ENCODE results near the gene AKT1.
"Not testable (repeated sequence)": the region's sequence is repeated elsewhere in the genome, so short reads cannot be mapped to it uniquely, and the experiment has no call there.

Gene AKT1

DNA sequence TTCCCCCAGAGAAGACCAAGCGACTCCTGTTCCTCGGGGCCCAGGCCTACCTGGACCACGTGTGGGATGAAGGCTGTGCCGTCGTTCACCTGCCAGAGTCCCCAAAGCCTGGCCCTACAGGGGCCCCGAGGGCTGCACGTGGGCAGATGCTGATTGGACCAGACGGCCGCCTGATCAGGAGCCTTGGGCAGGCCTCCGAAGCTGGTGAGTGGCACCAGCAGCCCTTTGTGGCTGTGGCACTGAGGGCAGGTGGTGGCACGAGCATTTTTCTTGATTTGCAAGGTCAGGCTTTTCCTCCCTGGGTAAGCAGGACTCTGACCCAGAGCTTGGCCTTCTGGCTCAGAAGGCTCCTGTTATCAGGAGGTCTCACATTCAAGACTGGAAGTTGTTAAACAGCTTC, 39.9 kb downstream of the AKT1 start:
- DNase-seq (ENCODE audit: low spot score) (no peak), FAIRE-seq (no peak)

DNA sequence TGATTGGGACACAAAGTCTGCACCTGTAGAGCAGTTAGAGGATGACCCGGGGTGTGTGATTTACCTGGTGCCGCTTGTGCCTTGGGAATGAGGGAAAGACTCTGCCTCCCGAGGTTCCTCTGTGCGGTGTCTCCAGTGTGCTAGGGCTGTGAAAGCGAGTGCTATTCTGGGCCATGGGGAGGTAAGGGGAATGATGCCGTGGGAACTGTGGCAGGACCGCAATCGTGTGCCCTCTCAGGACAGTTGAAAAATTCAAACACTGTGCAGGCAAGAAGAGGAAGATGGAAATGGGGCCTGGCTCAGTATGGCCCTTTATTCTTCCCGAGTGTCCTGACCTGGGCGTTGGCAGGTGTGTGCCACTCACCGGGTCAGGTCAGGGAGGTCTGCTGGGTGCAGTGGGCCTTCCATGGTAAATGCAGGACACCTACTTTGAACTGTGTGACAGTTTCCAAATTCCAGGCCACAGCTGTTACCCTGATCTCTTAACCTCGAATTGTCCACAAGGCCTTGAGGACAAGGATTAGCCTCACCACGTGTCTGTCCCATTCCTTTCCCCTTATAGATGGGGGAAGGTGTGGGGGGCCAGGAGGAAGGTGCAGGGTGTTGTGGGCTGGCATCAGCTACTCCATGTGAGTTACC, 41.2 kb downstream of the AKT1 start:
- FAIRE-seq = no peak

DNA sequence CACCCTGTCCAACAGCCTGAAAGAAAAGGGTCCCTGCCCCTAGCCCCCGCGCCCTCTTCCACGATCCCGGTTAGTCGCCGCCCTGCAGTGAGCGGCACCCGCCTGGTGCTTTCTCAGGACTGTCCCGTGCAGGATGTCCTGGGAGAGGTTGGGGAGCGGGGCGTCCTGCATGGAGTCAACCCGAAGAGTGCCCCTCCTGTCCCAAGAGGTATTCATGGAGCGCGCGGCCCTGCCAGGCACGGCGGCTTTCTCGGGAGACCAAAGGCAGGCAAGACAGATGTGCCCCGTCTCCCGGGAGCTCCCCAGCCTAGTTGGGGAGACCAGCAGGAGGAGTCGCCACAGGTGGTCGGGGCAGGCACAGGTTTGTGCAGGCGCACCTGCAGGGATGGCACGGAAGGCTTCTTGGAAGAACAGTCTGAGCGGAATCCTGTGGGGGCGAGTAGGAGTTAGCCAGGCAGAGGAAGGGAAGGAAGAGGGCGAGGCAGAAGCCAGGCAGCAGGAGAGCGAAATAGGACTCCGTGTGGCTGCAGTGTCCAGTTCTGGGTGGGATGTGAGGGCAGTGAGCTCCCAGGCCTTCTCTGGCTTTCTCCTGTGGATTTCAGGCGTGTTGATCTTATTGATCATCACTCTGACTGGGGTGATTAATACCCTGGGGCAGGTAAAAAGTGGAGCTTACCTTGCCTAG, 41.9 kb downstream of the AKT1 start:
- DNase-seq (ENCODE audit: low spot score) (no peak), FAIRE-seq (no peak)

More for the DNA sequence above, 41.2 kb downstream of the AKT1 start:
- DNase-seq (ENCODE audit: low spot score) = no peak

DNA sequence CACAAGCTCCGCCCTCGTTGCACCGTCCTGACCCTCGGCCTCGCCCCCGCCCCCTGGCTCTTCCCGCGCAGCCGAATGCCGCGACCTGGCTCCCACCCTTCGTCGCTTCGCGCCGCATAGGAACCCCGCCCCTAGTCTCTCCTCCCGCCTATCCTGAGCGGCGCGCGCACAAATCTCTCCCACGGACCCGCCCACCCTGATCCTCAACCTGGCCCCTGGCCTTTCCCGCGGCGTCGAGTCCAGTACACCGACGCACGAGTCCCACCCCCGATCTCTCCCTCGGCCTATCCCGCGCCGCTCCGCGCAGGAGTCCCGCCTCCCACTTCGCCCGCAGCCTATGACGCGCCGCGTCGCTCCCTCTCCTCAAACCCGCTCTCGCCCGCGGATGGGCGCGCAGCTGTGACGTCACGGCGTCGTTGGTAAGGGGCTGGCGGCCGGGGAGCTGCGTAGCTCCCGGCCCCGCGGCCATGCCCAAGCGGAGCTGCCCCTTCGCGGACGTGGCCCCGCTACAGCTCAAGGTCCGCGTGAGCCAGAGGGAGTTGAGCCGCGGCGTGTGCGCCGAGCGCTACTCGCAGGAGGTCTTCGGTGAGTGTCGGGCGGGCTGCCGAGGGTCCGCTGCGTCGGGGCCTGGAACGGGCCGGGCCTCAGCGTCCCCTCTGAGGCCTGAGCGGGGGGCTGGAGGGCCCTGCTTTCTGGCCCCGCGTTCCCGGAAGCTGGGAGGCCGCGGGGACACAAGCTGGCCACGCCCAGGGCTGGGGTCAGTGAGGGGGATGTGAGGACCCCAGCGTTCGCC, 42.6 kb downstream of the AKT1 start, which contains the start of gene SIVA1:
Gene SIVA1 (plus strand): TSS at position 413 of the 793 bp plus-strand sequence. CDS start 55 bp downstream, at position 468.
- peak; percentile 89 for DNase-seq (ENCODE audit: low spot score)
- FAIRE-seq = peak; percentile 27

DNA sequence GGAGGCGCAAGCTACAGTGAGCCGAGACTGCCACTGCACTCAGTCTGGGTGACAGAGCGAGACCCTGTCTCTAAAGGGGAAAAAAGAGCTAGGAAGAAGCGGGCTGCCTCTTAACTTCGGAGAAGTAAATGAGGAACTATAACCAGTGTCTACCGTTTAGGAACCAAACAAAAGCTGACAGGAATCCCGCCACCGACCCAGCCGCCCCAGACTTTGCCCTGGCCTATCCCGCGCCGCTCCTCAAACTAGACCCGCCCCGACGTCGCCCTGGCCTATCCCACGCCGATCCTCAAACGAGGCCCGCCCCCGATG, 43.2 kb downstream of the AKT1 start:
- no peak for DNase-seq (ENCODE audit: low spot score)
- FAIRE-seq = no peak

DNA sequence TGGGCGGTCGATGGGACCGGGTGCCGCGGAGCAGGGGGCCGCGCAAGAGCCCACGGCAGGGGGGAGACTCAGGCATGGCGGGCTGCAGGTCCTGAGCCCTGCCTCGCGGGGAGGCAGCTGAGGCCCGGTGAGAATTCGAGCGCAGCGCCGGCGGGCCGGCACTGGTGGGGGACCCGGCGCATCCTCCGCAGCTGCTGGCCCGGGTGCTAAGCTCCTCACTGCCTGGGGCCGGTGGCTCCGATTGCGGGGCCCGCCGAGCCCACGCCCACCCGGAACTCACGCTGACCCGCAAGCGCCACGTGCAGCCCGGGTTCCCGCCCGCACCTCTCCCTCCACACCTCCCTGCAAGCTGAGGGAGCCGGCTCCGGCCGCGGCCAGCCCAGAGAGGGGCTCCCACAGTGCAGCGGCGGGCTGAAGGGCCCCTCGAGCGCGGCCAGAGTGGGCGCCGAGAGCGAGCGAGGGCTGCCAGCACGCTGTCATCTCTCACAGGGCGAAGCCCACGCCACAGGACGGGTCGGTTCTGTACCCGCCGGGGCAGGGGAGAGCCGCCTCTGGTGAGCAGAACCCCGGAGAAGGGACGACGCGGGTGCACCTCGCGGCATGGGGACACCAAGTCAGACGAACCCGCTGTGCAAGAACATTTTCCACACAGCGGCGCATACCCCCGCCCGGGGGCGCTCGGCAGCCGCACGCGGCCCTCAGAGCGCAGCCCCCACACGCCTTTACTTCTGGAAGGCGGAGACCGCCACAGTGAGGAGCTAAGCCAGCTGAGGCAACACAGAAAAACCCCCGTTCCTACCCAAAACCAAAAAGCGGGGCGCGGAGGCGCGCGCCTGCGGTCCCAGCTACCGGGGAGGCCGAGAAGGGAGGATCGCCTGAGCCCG, 43.8 kb downstream of the AKT1 start:
- no peak for DNase-seq (ENCODE audit: low spot score)
- no peak for FAIRE-seq

DNA sequence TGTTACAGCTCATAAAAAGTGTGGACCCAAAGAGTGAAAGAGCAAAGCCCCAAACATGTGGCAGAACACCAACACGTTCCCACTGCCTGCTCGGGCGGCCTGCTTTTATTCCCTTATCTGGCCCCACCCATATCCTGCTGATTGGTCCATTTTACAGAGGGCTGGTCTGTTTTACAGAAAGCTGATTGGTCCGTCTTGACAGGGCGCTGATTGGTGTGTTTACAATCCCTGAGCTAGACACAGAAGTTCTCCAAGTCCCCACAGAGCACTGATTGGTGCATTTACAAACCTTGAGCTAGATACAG, 44.8 kb downstream of the AKT1 start:
- FAIRE-seq; DNase-seq (ENCODE audit: low spot score): not testable (repeated sequence)

DNA sequence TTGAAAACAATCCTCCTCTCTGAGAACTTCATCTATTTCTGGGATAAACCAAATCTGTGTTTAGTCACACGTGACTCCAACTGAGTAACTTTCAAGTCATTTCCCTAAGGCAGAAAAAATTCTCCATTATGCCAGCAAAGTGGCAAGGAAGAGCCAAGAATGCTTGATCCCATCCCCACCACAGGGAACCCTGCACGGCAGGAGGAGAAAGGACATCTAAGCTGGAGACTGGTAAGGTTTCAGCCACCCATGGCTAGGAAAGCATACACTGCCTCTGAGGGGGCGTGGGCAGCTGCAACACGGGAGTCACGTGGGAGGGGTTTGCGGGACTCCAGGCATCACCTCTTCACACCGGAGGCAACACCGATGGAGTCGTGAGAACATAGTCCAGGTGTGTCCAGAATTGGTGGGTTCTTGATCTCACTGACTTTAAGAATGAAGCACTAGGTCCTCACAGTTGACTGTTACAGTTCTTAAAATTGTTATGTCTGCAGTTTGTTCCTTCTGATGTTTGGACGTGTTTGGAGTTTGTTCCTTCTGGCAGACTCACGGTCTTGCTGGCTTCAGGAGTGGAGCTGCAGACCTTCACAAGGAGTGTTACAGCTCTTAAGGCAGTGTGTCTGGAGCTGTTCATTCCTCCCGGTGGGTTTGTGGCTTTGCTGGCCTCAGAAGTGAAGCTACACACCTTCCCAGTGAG, 45.3 kb downstream of the AKT1 start:
- no peak for FAIRE-seq

DNA sequence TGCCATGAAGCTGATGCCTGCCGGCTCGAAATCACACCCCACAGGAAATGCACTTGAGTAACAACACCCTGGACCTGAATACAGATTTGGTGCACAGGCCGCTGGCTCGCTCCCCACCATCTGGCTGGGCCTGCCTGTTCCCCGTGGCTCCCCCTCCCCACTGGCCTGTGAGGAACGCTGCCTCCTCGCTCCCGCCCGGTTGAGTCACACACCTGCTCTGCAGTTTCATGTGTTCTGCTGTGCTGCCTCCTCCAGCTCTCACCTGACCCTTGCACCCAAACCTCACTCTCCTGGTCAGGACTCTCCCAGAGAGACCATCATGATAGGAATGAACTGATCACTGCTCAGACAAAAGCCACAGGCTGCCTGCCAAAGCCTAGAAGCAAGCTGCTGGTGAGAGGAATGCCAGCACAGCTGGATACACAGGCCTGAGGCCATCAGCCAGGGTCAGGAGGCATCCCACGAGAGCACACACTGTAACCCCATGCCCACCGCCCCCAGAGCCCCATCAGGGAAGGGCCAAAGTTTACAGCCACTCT, 46.4 kb downstream of the AKT1 start:
- no peak for FAIRE-seq
- DNase-seq (ENCODE audit: low spot score) = no peak

More for the DNA sequence above, 45.3 kb downstream of the AKT1 start:
- no peak for DNase-seq (ENCODE audit: low spot score)

DNA sequence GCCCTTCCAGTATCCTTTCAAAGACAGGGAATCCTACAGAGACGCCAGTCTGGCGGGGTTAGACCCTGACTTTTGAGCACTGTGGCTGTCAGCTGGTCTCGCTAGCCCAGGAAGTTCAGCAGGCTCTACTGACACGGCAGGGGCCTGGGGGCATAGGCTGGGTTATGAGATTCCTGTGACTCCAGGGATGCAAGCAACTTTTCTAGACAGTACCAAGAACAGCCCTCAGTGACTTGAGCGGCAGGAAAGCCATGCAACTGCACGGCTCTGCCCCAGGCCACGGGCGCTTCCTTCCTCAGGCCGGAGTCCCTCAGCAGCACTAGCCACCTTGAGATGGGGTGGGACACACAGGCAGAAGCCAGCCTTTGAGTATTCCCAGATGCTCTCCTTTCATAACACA, 47.7 kb downstream of the AKT1 start:
- DNase-seq (ENCODE audit: low spot score) (no peak), FAIRE-seq (no peak)

DNA sequence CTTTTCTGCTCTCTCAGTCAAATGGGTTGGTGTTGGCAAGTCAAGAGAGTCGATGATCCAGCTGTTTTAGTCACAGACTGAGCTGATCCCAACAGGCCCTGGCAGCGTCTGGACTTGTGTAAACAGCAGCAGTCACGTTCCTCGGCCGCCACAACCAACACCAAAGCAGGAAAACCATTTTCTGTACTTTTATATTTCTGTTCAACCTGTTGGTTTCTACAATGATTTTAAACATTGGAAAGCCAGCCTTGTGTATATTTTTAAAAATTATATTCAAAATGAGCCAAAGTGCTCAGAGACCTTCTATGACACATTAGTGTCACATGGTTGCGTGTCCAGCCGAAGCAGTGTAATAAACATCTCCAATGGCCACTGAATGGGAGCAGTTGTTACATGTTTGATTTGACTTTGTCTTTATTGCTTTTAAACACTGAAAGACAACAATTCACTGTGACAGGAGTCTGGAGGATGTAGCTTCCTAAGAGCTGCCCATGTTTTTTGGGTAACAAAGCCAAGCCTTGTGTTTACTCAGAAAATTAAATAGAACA, 48.5 kb downstream of the AKT1 start:
- FAIRE-seq = no peak

DNA sequence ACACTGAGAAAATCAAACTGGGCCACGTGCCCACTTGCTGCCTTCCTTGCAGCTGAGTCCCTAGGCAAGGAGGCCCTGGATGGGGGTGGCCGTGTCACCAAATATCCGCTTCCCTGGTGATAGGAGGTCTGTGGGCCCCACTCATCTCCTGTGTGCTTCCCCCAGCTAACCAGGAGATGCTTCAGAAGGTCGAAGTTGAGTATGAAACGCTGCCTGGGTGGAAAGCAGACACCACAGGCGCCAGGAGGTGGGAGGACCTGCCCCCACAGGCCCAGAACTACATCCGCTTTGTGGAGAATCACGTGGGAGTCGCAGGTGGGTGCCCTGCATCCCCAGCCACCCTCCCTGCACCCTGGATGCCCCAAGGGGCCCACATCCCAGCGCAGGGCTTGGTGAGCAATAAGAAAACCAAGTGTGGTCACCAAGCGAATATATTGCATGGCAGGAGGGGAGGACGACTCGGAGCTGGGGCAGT, 49.4 kb downstream of the AKT1 start:
- DNase-seq (ENCODE audit: low spot score) (no peak), FAIRE-seq (no peak)

More for the DNA sequence above, 48.5 kb downstream of the AKT1 start:
- DNase-seq (ENCODE audit: low spot score) = no peak

DNA sequence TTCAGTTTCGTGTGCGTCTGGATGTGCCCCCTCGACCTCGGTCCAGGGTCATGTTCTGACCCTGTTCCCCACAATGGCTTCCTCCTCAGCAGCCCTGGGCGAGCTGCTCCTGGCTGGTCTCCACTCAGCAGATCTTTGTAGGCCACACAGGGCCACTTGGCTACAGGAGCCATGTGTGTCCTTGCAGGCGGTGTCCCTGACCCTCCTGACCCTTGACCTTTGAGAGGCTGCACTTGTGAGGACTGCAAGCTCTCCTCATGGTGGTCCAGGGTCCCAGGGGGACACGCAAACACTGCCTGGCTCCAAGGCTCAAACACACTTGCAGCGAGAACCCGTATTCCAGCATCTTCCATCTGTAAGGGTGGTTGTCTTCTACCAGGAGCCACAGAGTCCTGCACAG, 50.1 kb downstream of the AKT1 start:
- DNase-seq (ENCODE audit: low spot score) (no peak), FAIRE-seq (no peak)

DNA sequence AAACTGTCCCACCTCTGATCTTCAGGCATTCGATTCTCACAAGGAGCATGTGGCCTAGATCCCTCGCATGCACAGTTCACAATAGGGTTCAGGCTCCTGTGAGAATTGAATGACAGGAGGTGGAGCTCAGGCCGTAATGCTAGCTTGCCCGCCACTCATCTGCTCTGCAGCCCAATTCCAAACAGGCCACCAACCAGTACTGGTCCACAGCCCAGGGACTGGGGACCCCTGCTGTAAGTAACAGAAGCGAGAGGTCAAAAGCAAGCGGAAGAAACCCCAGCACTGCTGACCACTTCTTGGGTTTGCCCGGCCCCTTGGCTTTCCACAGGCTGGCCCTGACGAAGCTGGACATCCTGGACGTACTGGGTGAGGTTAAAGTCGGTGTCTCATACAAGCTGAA, 51.1 kb downstream of the AKT1 start:
- no peak for DNase-seq (ENCODE audit: low spot score)
- no peak for FAIRE-seq

DNA sequence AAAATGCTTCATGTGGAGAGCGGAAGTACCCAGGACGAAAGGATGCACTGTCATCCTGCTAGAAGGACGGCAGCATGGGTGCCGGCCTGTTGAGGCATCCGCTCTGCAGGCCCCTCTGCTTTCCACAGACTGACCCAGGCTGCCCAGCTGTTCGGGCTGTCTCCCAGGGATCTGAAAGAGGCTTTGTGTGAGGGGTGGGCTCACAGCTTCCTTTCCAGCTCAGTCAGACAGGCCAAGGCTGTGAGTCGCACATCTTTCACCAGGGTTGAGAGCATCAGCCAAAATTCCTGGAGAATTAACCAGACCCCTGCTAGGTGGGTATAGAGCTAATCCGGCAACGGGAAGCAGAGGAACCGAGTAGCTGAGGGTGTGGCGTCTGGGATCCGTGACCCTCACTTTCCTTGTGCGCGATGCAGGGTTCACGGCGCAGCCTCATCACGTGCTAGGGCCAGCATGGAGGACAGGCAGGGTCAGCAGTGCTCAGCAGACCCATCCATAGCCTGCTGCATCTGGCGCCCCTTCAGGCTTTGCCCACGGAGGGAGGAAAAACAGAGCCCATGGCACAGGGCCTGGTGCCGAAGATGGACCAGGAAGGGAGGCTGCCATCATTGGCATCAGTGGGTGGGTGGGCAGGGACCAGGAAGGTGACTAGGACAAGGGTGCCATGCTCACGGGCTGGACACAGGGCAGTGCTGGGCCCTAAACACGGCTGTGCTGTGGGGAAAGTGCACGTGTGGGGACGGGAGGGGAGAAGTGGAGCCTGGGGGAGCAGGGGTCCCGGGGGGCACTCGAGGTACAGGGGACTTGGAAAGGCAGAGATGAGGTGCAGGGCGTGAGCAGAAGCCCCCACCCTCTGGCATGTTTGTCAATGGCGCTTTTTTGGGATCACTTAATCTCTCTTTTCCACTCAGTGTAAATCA, 51.8 kb downstream of the AKT1 start:
- FAIRE-seq = no peak

DNA sequence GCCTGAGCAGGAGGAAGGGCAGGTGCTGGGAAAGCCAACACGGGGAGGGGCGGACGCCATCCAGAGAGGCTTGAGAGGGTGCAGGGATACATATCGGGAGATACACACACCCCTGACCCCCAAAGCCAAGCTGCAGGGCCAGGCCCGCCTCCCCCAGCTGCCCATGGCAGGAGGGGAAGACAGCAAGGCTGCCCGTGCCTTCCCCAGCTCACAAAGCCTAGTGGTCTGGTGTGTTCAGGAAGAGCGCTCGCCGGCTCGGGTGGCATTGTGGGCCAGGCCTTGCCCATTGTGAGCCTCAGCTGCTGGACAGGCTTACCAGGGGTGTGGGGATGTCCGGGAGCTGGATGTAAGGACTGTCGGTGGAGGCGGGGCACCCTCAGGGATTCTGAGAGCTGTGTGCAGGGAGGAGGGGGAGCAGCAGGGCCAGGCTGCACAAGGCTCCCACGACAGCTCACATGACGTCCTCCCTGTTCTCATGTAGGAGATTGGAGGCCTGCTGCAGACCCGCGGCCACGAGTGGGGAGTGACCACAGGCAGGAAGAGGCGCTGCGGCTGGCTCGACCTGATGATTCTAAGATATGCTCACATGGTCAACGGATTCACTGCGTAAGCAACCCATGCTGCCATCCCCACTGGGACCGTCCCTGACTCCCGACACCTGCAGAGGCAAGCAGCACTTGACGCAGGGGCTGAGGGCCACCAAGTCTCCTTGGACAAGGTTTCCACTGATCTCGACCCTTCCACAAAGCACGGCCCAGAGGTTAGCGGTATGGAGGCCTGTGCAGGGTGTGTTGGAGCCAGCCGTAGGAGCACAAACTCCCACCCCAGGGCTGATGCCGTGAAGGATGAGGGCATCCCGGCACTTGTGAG, 52.7 kb downstream of the AKT1 start:
- DNase-seq (ENCODE audit: low spot score) (no peak), FAIRE-seq (no peak)

More for the DNA sequence above, 51.8 kb downstream of the AKT1 start:
- DNase-seq (ENCODE audit: low spot score) = no peak

DNA sequence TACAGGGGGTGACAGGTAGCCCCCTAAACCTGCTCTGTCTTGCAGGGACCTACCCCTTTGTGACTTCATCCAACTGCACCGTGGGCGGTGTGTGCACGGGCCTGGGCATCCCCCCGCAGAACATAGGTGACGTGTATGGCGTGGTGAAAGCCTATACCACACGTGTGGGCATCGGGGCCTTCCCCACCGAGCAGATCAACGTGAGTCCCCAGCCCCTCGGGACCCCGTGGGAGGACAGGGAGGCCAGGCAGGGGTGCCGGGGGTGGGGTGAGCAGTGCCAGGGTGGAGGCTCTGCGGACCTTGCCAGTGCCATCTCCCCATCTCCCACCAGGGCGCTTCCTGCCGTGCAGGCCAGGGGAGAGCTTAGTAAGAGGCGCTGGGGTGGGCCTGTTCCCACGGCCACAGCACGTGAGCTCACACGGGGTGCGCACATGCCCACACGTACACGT, 53.7 kb downstream of the AKT1 start:
- no peak for DNase-seq (ENCODE audit: low spot score)
- FAIRE-seq = no peak

Measured in RCC 7860 (cell line).